ENCODE data around the gene KBTBD4.

- no peak for TF ChIP-seq CTCF (IDR thresholded peaks at IDR 0.05 in 4 of 5, conservative IDR thresholded peaks at IDR 0.05 in 1 of 5)
- no peak for TF ChIP-seq POLR2A (IDR thresholded peaks at IDR 0.05)
Observed at GRCh38 chr11:47595967-47596366, 17.2 kb upstream of the KBTBD4 start.
